Nephron (organoid): ENCODE data around the gene PKMYT1.

Experiments used
- H3K27ac Mint-ChIP-seq, 3 experiments: 2 replicates each; pipeline ENCODE4 v1.8.0; 2020; ENCODE audit warnings: mixed read lengths in 3 of 3, mild to moderate bottlenecking in 2 of 3, moderate library complexity in 1 of 3
- H3K27me3 Mint-ChIP-seq: 2 replicates; pipeline ENCODE4 v1.8.0; 2021; ENCODE audit warnings: low read depth, mild to moderate bottlenecking, moderate library complexity, mixed read lengths
- H3K36me3 Mint-ChIP-seq: 2 replicates; pipeline ENCODE4 v1.8.0; 2020; ENCODE audit warnings: low read depth, mixed read lengths
- H3K4me1 Mint-ChIP-seq: 2 replicates; pipeline ENCODE4 v1.8.0; 2020; ENCODE audit warnings: mixed read lengths
- H3K4me3 Mint-ChIP-seq, 3 experiments: 2 replicates each; pipeline ENCODE4 v1.8.0; 2020; ENCODE audit warnings: mild to moderate bottlenecking in 3 of 3, mixed read lengths in 3 of 3, moderate library complexity in 2 of 3
- H3K9me3 Mint-ChIP-seq: 2 replicates; pipeline ENCODE4 v1.8.0; 2020; ENCODE audit warnings: mixed read lengths
- CTCF ChIP-seq, 3 experiments: fragments of 200-600 bp; sonication (generic); IDR thresholded peaks; one replicate each; pipeline ENCODE4 v1.5.0; 2021; ENCODE audit warnings: antibody characterized with exemption in 3 of 3; ENCODE audit not compliant: unreplicated experiment in 3 of 3

PKMYT1 gene

GRCh38 chr16:3022684-3023414 is 42.6 kb upstream of the PKMYT1 start:
- Mint-ChIP-seq H3K27ac (peak overlapping the region; percentile 85 to 96 (median 87)), H3K36me3 (peaks cover 12% of the 10 kb centered on the region), H3K27me3 (peaks cover 27% of the 10 kb centered on the region), H3K9me3 (no peaks in the 10 kb centered on the region), H3K4me1 (peaks cover 33% of the 10 kb centered on the region), H3K4me3 (peak overlapping the region; percentile 90 to 92 (median 92))
- no peak for TF ChIP-seq CTCF (IDR thresholded peaks at IDR 0.05; ENCODE audit: unreplicated experiment in 3 of 3)

GRCh38 chr16:3022208-3022683 is 42.0 kb upstream of the PKMYT1 start:
- peaks cover 12% of the 10 kb centered on the region for H3K36me3 Mint-ChIP-seq
- H3K27ac Mint-ChIP-seq = peak overlapping the region; percentile 85 to 96 (median 87)
- peak overlapping the region; percentile 90 to 92 (median 92) for H3K4me3 Mint-ChIP-seq
- no peaks in the 10 kb centered on the region for H3K9me3 Mint-ChIP-seq
- H3K4me1 Mint-ChIP-seq = peaks cover 33% of the 10 kb centered on the region
- peaks cover 29% of the 10 kb centered on the region for H3K27me3 Mint-ChIP-seq
- no peak for TF ChIP-seq CTCF (IDR thresholded peaks at IDR 0.05; ENCODE audit: unreplicated experiment in 3 of 3)

- TF ChIP-seq CTCF (IDR thresholded peaks at IDR 0.05; ENCODE audit: unreplicated experiment in 3 of 3) = peak in 2 of 3 experiments; percentile 30 to 42
- Mint-ChIP-seq H3K27ac (peak overlapping the region; percentile 85 to 96 (median 87)), H3K27me3 (peaks cover 33% of the 10 kb centered on the region), H3K9me3 (no peaks in the 10 kb centered on the region), H3K4me3 (peak overlapping the region; percentile 90 to 92 (median 92)), H3K4me1 (peaks cover 33% of the 10 kb centered on the region), H3K36me3 (peaks cover 12% of the 10 kb centered on the region)
Observed at GRCh38 chr16:3021449-3022207, 41.4 kb upstream of the PKMYT1 start.

GRCh38 chr16:3020604-3021448 is 40.6 kb upstream of the PKMYT1 start:
- H3K4me3 Mint-ChIP-seq = peak overlapping the region; percentile 90 to 92 (median 92)
- H3K9me3 Mint-ChIP-seq = no peaks in the 10 kb centered on the region
- no peak for TF ChIP-seq CTCF (IDR thresholded peaks at IDR 0.05; ENCODE audit: unreplicated experiment in 3 of 3)
- H3K27ac Mint-ChIP-seq = peak overlapping the region; percentile 85 to 96 (median 87)
- peaks cover 33% of the 10 kb centered on the region for H3K4me1 Mint-ChIP-seq
- H3K27me3 Mint-ChIP-seq = peaks cover 34% of the 10 kb centered on the region
- H3K36me3 Mint-ChIP-seq = peaks cover 4% of the 10 kb centered on the region

GRCh38 chr16:3020247-3020603 is 40.0 kb upstream of the PKMYT1 start, which contains the start of gene TNFRSF12A:
Gene TNFRSF12A (plus strand): TSS chr16:3020368. CDS start chr16:3020398, 30 bp downstream.
- H3K27me3 Mint-ChIP-seq = peaks cover 38% of the 10 kb centered on the region
- peaks cover 33% of the 10 kb centered on the region for H3K4me1 Mint-ChIP-seq
- H3K27ac Mint-ChIP-seq = peak within 1 kb of the TSS; percentile 85 to 96 (median 87)
- H3K36me3 Mint-ChIP-seq = peaks cover 3% of the 10 kb centered on the region
- peak within 1 kb of the TSS; percentile 90 to 92 (median 92) for H3K4me3 Mint-ChIP-seq
- H3K9me3 Mint-ChIP-seq = no peaks in the 10 kb centered on the region
- TF ChIP-seq CTCF (IDR thresholded peaks at IDR 0.05; ENCODE audit: unreplicated experiment in 3 of 3) = no peak
